DMS53 treated with DMSO at 0.1 percent for 48 hours (cell line): Measurements from ENCODE around the gene NKD1.
"Not testable (repeated sequence)": the region's sequence is repeated elsewhere in the genome, so short reads cannot be mapped to it uniquely, and the experiment has no call there.

Experiments
- DNase-seq: peaks from one replicate; lab custom pipeline; 2025; ENCODE audit not compliant: unreplicated experiment; lab: John Stamatoyannopoulos, UW

Gene NKD1

DNA sequence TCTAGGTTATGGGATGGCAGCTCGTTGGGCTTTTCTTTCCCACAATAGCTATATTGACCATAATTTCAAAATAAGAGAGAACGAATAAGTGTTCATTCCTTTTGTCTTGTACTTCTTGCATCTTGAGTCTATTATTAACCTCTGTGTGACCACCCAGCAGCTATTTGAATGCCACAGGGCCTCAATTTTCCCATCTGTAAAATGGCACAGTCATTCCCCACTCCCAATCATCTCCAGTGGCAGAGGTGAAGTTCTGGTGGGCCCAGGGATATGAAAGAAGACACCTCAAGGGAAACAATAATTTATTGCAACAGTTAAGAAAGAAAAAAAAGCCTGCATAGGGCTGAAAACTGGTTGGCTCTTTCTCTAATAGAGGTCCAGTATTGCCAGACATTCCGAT, 28.6 kb upstream of the NKD1 start:
- no peak for DNase-seq

GRCh38 chr16:50520451-50521245, 27.5 kb upstream of the NKD1 start:
- DNase-seq, result no peak

DNA sequence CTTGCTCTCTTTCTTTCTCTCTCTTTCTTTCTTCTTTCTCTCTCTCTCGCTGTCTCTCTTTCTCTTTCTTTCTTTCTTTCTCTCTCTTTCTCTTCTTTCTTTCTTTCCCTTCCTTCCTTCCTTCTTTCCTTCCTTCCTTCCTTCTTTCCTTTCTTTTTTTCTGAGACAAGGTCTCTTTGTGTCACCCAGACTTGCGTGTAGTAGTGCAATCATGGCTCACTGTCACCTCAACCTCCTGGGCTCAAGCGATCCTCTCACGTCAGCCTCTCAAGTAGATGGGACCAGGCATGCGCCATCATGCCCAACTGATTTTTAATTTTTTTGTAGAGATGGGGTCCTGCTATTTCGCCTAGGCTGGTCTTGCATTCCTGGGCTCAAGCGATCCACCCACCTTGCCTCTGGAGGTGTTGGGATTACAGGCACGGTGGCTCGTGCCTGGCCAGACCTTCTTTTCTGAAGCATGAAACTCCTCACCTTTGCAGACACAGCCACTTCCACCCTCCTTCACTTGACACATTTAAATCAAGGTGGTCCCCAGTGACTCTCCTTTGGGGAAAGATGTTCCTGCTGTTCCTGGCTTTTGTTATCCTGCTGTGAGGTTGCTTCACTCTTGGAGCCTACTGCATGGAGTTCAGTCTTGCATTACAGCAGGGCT, 26.8 kb upstream of the NKD1 start:
- DNase-seq, result no peak

GRCh38 chr16:50522324-50522723, 25.9 kb upstream of the NKD1 start:
- no peak for DNase-seq

GRCh38 chr16:50523710-50524109, 24.5 kb upstream of the NKD1 start:
- DNase-seq, result no peak

DNA sequence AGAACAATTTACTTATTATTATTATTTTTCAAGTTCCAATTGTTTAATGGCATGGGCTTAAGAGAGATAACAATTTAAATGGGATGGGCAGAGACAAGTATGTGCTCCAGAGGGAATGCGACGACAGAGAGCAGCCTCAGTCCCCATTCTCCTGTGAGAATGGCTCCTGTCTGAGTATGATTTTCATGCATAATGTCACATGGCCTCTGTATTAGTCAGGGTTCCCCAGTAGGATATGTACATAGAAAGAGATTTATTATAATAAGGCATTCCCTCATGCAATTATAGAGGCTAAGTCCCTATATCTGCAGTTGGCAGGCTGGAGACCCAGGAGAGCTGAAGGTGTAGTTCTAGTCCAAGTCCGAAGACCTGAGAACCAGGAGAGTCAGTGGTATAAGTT, 22.9 kb upstream of the NKD1 start:
- no peak for DNase-seq

DNA sequence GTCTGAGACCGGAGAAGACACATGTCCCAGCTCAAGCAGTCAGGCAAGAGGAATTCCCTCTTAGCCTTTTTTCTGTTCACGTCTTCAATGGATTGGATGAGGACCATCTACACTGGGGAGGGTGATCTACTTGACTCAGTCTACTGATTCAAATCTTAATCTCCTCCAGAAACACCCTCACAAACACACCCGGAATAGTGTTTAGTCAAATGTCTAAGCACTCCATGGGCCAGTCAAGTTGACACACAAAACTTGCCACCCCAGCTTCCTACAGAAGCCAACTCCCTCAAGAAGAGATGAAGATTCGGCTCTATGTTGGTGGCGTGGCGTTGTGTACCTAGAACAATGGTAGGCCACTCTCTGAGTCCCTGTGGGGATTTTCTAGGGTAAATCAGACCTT, 22.5 kb upstream of the NKD1 start:
- DNase-seq, result no peak

GRCh38 chr16:50526249-50526648, 21.9 kb upstream of the NKD1 start:
- DNase-seq, result no peak

DNA sequence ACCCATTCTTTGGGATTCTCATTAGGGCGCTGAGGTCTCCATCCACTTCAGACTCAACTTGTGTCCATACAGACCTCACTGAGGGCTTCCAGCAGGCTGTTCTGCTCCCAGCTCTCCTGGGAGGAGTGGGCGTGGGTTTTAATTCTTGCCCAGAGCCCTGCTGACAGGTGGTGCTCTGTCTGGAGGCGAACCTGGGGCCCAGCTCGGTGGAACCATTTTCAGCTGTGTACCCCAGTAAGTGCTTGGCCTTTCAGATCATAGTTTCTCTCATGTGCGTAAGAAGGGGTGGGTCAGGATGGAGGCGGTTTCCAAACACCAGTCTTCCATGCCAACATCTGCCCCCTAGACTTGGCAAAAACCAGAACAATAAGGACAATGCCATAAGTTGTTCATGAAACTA, 21.4 kb upstream of the NKD1 start:
- no peak for DNase-seq

DNA sequence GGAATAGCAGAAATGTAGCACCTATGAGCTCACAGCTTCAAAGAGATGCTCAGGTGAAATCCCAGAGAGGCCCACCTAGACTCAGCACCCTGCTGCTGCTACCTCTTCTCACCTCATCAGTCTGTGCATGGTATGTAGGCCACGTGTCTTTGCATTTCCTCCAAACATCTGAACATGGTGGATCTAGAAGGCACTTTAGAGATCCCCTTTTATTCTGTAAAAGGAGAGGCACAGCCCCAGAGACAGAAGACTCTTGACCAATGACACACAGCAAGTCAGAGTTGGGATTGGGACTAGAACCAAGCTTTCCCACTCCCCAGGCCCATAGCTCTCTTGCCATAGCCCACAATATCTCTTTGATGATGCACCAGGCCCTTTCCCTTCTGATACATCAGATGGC, 19.4 kb upstream of the NKD1 start:
- DNase-seq, result no peak

DNA sequence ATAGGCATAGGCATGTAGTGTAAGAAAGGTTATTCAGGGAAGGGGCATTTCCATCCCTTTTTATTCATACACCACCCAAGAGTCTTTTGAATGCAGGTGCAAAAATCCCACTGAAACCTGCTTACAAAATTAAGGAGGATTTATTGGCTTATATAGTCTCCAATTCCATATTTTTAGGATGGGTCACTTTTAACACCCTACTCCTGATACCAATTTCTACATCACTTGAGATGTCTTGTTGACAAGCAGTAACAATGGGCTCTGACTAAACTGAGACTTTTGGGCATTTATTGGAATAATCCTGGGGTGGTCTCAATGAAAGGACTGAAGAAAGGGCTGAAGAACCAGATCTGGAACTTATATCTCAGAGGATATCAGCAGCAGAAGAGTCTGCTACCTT, 18.9 kb upstream of the NKD1 start:
- DNase-seq, result no peak

- DNase-seq, result no peak
Observed at GRCh38 chr16:50530277-50531236, 17.6 kb upstream of the NKD1 start.

DNA sequence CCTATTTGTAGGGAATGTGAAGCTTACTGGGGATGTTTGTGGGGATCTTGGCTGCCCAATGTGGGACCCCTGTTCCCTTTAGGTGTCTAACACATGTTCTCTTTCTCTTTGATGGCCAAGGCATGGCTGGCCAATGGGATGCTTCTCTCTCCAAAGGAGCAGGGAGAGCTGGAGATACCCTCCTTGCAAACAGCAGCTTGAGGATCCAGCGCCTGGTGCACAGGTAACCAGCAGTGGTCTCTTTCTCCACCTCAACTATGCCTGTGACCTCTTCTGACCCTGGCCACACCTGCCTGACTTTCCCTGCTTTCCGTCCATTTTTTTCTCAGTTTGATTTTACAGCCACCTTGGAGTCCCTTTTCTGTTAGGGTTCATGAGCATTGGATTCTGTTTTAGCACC, 16.8 kb upstream of the NKD1 start:
- no peak for DNase-seq

DNA sequence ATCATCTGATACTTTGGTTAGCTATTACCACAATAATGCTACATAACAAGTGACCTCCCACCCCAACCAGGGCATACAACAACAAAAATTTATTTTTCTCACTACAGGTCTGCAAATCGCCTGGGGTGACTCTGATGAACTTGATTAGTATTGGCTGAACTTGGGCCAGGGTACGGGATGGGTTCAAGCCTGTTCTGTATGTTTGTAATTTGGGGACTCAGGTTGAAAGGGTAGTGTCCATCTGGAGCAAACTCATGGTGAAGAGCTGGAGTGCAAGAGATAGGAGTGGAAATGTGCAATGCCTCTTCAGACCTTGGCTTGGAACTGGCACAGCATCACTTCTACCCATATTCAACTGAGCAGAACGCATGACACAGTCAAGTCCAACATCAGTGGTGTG, 16.3 kb upstream of the NKD1 start:
- DNase-seq, result no peak

DNA sequence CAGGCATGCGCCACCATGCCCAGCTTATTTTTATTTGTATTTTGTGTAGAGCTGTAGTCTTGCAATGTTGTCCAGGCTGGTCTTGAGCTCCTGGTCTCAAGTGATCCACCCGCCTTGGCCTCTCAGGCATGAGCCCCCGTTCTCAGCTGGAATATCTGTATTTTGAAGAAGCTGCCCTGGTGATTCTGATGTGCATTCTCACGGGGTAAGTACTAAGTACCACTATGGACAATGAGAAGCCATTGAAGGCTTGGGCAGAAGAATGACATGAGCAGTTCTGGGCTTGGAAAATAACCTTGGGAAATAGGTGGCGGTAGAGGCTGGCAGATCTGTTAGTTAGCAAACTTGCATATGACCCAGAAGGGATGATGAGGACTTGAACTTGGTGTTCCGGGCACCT, 15.6 kb upstream of the NKD1 start:
- DNase-seq, result no peak

GRCh38 chr16:50533317-50533716, 14.9 kb upstream of the NKD1 start:
- DNase-seq, result no peak

GRCh38 chr16:50534091-50534490, 14.1 kb upstream of the NKD1 start:
- DNase-seq, result no peak

GRCh38 chr16:50534556-50534955, 13.6 kb upstream of the NKD1 start:
- DNase-seq, result no peak

DNA sequence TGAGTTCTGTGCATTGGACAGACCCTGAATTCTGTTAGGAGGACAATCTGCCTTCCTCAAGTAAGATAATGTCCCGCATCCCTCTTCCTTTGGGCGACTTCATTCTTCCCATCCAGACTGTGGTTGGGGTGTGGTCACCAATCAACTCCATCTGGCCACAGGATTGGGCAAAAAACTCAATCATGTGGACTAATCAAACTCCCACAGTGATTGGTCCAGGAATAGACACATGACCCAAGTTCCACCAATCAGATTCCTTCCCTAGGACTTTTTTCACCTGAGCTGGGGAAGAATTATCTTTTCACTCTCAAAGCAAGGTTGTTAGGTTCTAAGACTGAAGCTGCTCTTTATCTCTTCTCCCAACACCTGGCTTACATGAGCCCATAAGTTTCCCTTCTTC, 13.2 kb upstream of the NKD1 start:
- DNase-seq, result no peak

DNA sequence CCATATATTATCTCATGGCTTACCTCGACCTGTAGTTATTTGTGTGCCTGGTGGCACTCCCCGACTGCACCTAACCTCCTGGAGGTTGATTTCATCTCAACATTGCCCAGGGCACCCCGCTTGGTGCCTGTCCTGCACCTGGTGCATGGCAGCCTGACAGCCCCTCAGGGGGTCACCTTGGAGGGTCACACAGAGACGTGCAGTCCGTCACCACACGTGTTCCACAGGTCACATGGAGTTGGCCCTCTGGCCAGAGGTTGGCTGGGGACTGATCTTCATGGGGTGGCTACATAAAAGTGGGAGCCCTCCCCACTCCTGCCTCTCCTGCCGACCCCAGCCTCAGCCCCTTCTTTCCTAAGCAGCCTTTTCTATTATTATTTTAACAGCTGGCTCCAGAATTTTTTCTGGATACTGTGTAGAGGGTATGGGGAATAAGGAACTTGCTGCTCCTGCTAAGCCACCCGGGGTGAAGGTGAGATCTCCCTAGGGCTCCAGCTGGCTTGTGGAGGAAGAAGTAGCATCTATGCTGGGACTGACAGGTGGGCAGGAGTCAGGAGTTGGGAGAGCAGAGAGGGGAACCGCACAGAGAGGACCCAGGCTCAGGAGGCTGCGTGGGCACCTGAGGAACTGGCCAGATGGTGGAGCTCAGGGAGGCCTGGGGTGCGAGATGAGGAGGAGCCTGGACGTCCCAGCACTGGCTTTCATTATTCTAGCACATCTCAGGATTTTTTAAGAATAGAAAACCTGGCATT, 12.5 kb upstream of the NKD1 start:
- no peak for DNase-seq

- DNase-seq, result not testable (repeated sequence)
Observed at GRCh38 chr16:50536258-50536645, 11.9 kb upstream of the NKD1 start.
